A549 (cell line): Measurements from ENCODE around the gene EXT2. TPM values are rescaled to one million over a fixed set of nuclear protein-coding genes. Genes with fewer than 3 reads are reported as not detected.

Source experiments
- ATAC-seq, 2 experiments: fragments of 200-7000 bp in 1 of 2; fragments of >200 bp in 1 of 2; cut with Nextera tagmentation in 1 of 2; cut with Tn5 transposase in 1 of 2; 3 replicates each; pipeline versions ENCODE4 v1.8.0 to v1.9.1; 2018 to 2020; ENCODE audit warnings: mild to moderate bottlenecking in 1 of 2, moderate library complexity in 1 of 2
- CTCF ChIA-PET: fragments of 300-600 bp; sonication (Branson Sonifier 250); formaldehyde crosslinking; extraction: SDS; loops from one replicate; lab custom pipeline; 2021; ENCODE audit warnings: antibody characterized with exemption, inconsistent platforms; lab: Yijun Ruan, JAX
- POLR2A ChIA-PET: fragments of 350-600 bp; formaldehyde crosslinking; extraction: SDS; loops from one replicate; lab custom pipeline; 2021; ENCODE audit warnings: antibody characterized with exemption, inconsistent platforms; lab: Yijun Ruan, JAX
- DNase-seq, 2 experiments: peaks; one replicate each; pipeline versions ENCODE4 v3.0.0 to v3.0.0-alpha.2; 2011 to 2016; ENCODE audit warnings: low read depth in 1 of 2, low spot score in 1 of 2
- FAIRE-seq: peaks from 2 replicates; lab custom pipeline; 2011; peaks lifted over from hg19 to GRCh38; lab: Jason Lieb, UNC
- H3K27ac ChIP-seq, 2 experiments: fragments of >200 bp; sonication (Bioruptor Twin); formaldehyde crosslinking; 3 replicates each; pipeline ENCODE4 v1.5.1; 2016 to 2017
- H3K4me1 ChIP-seq: fragments of >200 bp; sonication (Bioruptor Twin); formaldehyde crosslinking; 3 replicates; pipeline ENCODE4 v1.6.1; 2016
- H3K4me2 ChIP-seq: fragments of >200 bp; sonication (Bioruptor Twin); formaldehyde crosslinking; 3 replicates; pipeline ENCODE4 v1.6.1; 2016
- H3K4me3 ChIP-seq: fragments of >200 bp; sonication (Bioruptor Twin); formaldehyde crosslinking; 3 replicates; pipeline ENCODE4 v1.5.1; 2016
- H3K9me3 ChIP-seq: fragments of >200 bp; sonication (Bioruptor Twin); formaldehyde crosslinking; 3 replicates; pipeline ENCODE4 v1.6.1; 2016
- BHLHE40 ChIP-seq: IDR thresholded peaks from 2 replicates; pipeline ENCODE4 v1.6.1; 2012; ENCODE audit warnings: low read depth, low read length, inconsistent platforms
- CBX8 ChIP-seq: fragments of 200-600 bp; sonication (generic); IDR thresholded peaks from 2 replicates; pipeline ENCODE4 v1.6.1; 2016
- CEBPB ChIP-seq, 2 experiments: fragments of >200 bp in 1 of 2; sonication (Bioruptor Twin) in 1 of 2; formaldehyde crosslinking in 1 of 2; IDR thresholded peaks; 2 replicates each; pipeline ENCODE4 v1.6.1; 2012 to 2016
- CHD2 ChIP-seq: fragments of 150-350 bp; IDR thresholded peaks from 2 replicates; pipeline ENCODE4 v1.6.1; 2014; ENCODE audit warnings: low read length; ENCODE audit not compliant: partially characterized antibody
- CHD4 ChIP-seq: fragments of 200-600 bp; sonication (generic); IDR thresholded peaks from 2 replicates; pipeline ENCODE4 v1.6.1; 2016; ENCODE audit warnings: antibody characterized with exemption, mild to moderate bottlenecking, borderline replicate concordance
- ESRRA ChIP-seq: fragments of 150-350 bp; IDR thresholded peaks from 2 replicates; pipeline ENCODE4 v1.6.1; 2014; ENCODE audit warnings: mild to moderate bottlenecking, low read length, borderline replicate concordance
- FOSB ChIP-seq: fragments of 250-450 bp; sonication (Bioruptor Pico); IDR thresholded peaks from 2 replicates; pipeline ENCODE4 v1.5.0; 2020; ENCODE audit warnings: mild to moderate bottlenecking, moderate library complexity
- FOSL2 ChIP-seq, 2 experiments: fragments of 450-650 bp in 1 of 2; fragments of >200 bp in 1 of 2; sonication (Bioruptor Twin) in 1 of 2; formaldehyde crosslinking; IDR thresholded peaks; 2 replicates each; pipeline versions ENCODE4 v1.5.0 to v1.6.1; 2016 to 2020; ENCODE audit warnings: mild to moderate bottlenecking in 1 of 2, moderate library complexity in 1 of 2
- HDAC2 ChIP-seq: fragments of 200-600 bp; sonication (generic); IDR thresholded peaks from 2 replicates; pipeline ENCODE4 v1.6.1; 2016
- HOXA7 ChIP-seq: fragments of 250-450 bp; sonication (Bioruptor Pico); IDR thresholded peaks from 2 replicates; pipeline ENCODE4 v1.5.0; 2020; ENCODE audit warnings: mild to moderate bottlenecking, moderate library complexity
- HOXB13 ChIP-seq: fragments of 250-450 bp; sonication (Bioruptor Pico); IDR thresholded peaks from 2 replicates; pipeline ENCODE4 v1.5.0; 2020; ENCODE audit warnings: low read depth, mild to moderate bottlenecking, moderate library complexity
- HOXB5 ChIP-seq: fragments of 250-450 bp; sonication (Bioruptor Pico); IDR thresholded peaks from 2 replicates; pipeline ENCODE4 v1.5.0; 2020; ENCODE audit warnings: mild to moderate bottlenecking, moderate library complexity
- KDM1A ChIP-seq: fragments of 200-600 bp; sonication (generic); IDR thresholded peaks from 2 replicates; pipeline ENCODE4 v1.6.1; 2016; ENCODE audit warnings: low read depth, mild to moderate bottlenecking
- MAZ ChIP-seq: fragments of 150-350 bp; IDR thresholded peaks from 2 replicates; pipeline ENCODE4 v1.6.1; 2014; ENCODE audit warnings: antibody characterized with exemption, low read depth, low read length, borderline replicate concordance
- NFE2L2 ChIP-seq: fragments of 150-350 bp; conservative IDR thresholded peaks from 2 replicates; pipeline ENCODE4 v1.6.1; 2014; ENCODE audit warnings: low read length
- NPAS2 ChIP-seq: fragments of 250-450 bp; sonication (Bioruptor Pico); IDR thresholded peaks from 2 replicates; pipeline ENCODE4 v1.8.0; 2022; ENCODE audit warnings: mild to moderate bottlenecking, moderate library complexity, borderline replicate concordance
- POLR2AphosphoS2 ChIP-seq: conservative IDR thresholded peaks from 2 replicates; pipeline ENCODE4 v1.6.1; 2012; ENCODE audit warnings: low read length, improper control_type of control experiment, inconsistent platforms
- RAD21 ChIP-seq, 2 experiments: fragments of >200 bp in 1 of 2; sonication (Bioruptor Twin) in 1 of 2; formaldehyde crosslinking in 1 of 2; IDR thresholded peaks in 1 of 2; conservative IDR thresholded peaks in 1 of 2; 2 replicates in 1 of 2; 3 replicates in 1 of 2; pipeline ENCODE4 v1.6.1; 2012 to 2018; ENCODE audit warnings: inconsistent platforms in 1 of 2
- RARB ChIP-seq: fragments of 250-450 bp; sonication (Bioruptor Pico); IDR thresholded peaks from 2 replicates; pipeline ENCODE4 v1.8.0; 2021; ENCODE audit warnings: mild to moderate bottlenecking, moderate library complexity
- RCOR1 ChIP-seq: fragments of 150-350 bp; IDR thresholded peaks from 2 replicates; pipeline ENCODE4 v1.6.1; 2014; ENCODE audit warnings: antibody characterized with exemption, low read length, low read depth
- RFX5 ChIP-seq: fragments of 450-650 bp; IDR thresholded peaks from 2 replicates; pipeline ENCODE4 v1.7.1; 2014; ENCODE audit warnings: antibody characterized with exemption, mild to moderate bottlenecking, moderate library complexity
- RNF2 ChIP-seq: fragments of 200-600 bp; sonication (generic); IDR thresholded peaks from 2 replicates; pipeline ENCODE4 v1.6.1; 2016; ENCODE audit warnings: low read depth, mild to moderate bottlenecking, antibody characterized with exemption, moderate library complexity, borderline replicate concordance
- SMC3 ChIP-seq: fragments of >200 bp; sonication (Bioruptor Twin); formaldehyde crosslinking; IDR thresholded peaks from 3 replicates; pipeline ENCODE4 v1.6.1; 2018; ENCODE audit warnings: inconsistent platforms
- TP53 ChIP-seq: fragments of 250-450 bp; sonication (Bioruptor Pico); IDR thresholded peaks from 2 replicates; pipeline ENCODE4 v1.5.0; 2021; ENCODE audit warnings: mild to moderate bottlenecking, moderate library complexity
- ZFP36 ChIP-seq: fragments of 450-650 bp; IDR thresholded peaks from 2 replicates; pipeline ENCODE4 v1.6.1; 2014; ENCODE audit warnings: borderline replicate concordance; ENCODE audit not compliant: partially characterized antibody
- WGBS: methylation state at CpG from one replicate; pipeline ENCODE4 v1.1.6; 2017; ENCODE audit errors: missing lambda C conversion rate; 5-methylcytosine and 5-hydroxymethylcytosine counted together
- polyA plus RNA-seq, 4 experiments: library from polyadenylated mRNA; depleted of rRNA in 3 of 4; stranded (reverse); fragments of >200 nt; fragmentation: RNase III in 1 of 4; extraction: RNeasy Plus Mini Kit Qiagen cat#74134 plus additional on column Dnase treatment in 1 of 4; gene quantifications; 2 replicates in 3 of 4; 3 replicates in 1 of 4; pipeline ENCODE4 v1.2.3, GENCODE V29; 2011 to 2017
- TF ChIP-seq, protein P1 (sequence below): fragments of 200-600 bp; sonication (generic); IDR thresholded peaks from 2 replicates; pipeline ENCODE4 v1.6.1; 2016; ENCODE audit warnings: antibody characterized with exemption, mild to moderate bottlenecking, moderate library complexity
- TF ChIP-seq, protein P2 (sequence below): fragments of 250-450 bp; sonication (Bioruptor Pico); IDR thresholded peaks from 2 replicates; pipeline ENCODE4 v1.5.0; 2020; ENCODE audit warnings: low read depth, mild to moderate bottlenecking, moderate library complexity

EXT2 gene
- polyA plus RNA-seq, 2 of the 4 experiments (the other 2 are of a cell fraction) = 56.5 to 77.3 TPM

DNA sequence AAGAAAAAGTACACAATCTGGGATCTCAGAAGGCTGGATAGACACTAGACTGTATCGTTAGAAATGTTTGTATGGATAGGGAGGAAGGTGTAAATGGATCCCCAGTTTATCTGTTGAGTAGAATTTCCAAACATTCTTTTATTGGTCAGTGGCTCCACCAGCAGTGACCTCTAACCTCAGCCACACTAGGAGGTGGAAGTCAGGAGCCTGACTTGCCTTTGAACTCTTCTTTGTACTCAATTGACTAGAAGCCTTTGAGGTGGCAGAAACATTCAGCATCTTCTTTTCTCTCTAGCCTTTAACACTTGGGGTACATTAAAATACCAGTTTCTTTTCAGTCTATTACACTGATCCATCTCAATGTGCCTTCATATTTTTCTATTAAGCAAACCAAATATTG is 39.1 kb downstream of the EXT2 start:
- no peak for TF ChIP-seq HOXB5 (CRISPR knock-in tag)
- TF ChIP-seq CHD4 = no peak
- TF ChIP-seq FOSB (CRISPR knock-in tag) = no peak
- TF ChIP-seq NFE2L2 = no peak
- no peak for TF ChIP-seq POLR2AphosphoS2
- no peak for TF ChIP-seq SMC3
- no peak for TF ChIP-seq CHD2
- TF ChIP-seq, protein P1, sequence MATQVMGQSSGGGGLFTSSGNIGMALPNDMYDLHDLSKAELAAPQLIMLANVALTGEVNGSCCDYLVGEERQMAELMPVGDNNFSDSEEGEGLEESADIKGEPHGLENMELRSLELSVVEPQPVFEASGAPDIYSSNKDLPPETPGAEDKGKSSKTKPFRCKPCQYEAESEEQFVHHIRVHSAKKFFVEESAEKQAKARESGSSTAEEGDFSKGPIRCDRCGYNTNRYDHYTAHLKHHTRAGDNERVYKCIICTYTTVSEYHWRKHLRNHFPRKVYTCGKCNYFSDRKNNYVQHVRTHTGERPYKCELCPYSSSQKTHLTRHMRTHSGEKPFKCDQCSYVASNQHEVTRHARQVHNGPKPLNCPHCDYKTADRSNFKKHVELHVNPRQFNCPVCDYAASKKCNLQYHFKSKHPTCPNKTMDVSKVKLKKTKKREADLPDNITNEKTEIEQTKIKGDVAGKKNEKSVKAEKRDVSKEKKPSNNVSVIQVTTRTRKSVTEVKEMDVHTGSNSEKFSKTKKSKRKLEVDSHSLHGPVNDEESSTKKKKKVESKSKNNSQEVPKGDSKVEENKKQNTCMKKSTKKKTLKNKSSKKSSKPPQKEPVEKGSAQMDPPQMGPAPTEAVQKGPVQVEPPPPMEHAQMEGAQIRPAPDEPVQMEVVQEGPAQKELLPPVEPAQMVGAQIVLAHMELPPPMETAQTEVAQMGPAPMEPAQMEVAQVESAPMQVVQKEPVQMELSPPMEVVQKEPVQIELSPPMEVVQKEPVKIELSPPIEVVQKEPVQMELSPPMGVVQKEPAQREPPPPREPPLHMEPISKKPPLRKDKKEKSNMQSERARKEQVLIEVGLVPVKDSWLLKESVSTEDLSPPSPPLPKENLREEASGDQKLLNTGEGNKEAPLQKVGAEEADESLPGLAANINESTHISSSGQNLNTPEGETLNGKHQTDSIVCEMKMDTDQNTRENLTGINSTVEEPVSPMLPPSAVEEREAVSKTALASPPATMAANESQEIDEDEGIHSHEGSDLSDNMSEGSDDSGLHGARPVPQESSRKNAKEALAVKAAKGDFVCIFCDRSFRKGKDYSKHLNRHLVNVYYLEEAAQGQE = no peak
- TF ChIP-seq RARB = no peak
- TF ChIP-seq, protein P2, sequence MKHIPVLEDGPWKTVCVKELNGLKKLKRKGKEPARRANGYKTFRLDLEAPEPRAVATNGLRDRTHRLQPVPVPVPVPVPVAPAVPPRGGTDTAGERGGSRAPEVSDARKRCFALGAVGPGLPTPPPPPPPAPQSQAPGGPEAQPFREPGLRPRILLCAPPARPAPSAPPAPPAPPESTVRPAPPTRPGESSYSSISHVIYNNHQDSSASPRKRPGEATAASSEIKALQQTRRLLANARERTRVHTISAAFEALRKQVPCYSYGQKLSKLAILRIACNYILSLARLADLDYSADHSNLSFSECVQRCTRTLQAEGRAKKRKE (CRISPR knock-in tag) = no peak
- no peak for TF ChIP-seq MAZ
- no peak for TF ChIP-seq ESRRA
- TF ChIP-seq NPAS2 (CRISPR knock-in tag) = no peak
- no peak for TF ChIP-seq RNF2
- no peak for TF ChIP-seq FOSL2 (IDR thresholded peaks at IDR 0.05)
- TF ChIP-seq FOSL2 (CRISPR knock-in tag; IDR thresholded peaks at IDR 0.05) = no peak
- ChIA-PET POLR2A (no interaction called here), CTCF (interaction anchor here (0.8 to 3.7 kb wide), 15 partner anchors 9 to 480 kb away, joined by 3 to 25 read pairs (median 5); no protein-coding TSS in a partner anchor)
- FAIRE-seq (no peak), DNase-seq (no peak), ATAC-seq (no peak)
- Histone ChIP-seq H3K27ac (no peak overlapping the region), H3K4me2 (no peak overlapping the region), H3K4me3 (no peak overlapping the region), H3K9me3 (no peaks in the 10 kb centered on the region), H3K4me1 (0 out of 3 replicates have a peak, but pooled peaks cover 4% of the 10 kb centered on the region)
- WGBS = 96% methylated on average over 1 of the region's 1 CpG

DNA sequence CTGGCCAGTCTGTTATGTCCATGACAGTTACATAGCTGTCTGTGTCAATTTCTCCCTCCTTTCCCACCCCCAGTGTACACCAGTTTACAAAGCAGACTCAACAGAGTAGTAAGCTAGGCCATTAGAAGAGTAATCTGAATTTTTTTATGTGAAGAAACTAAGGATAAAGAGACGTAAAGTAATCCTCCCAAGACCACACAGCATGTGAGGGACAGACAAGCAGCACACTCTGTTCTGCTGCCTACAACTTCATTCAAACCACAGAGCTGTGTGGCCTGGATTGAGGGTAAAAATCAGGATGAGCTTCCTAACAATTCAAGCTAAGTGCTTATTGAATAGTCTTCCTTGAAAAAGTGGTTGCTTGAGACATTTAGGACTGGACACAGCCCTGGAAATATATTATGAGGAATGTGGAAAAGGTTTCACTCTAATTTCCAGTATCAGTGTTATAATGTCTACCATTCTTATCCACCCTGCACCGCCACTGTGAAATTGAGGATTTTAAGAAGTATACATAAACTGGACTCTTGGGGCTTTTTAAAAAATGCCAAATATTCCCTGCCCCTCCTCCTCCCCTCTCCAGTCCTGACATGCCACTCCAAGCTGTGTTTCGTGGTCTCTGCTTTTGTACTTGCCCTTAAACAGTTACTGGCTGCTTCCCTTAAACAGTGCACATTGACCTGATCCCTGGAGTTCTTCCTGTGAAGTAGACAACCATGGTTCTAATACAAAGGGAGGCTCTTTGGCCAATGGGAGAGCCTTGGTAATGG is 40.9 kb downstream of the EXT2 start:
- Histone ChIP-seq H3K27ac (no peak overlapping the region), H3K4me3 (no peak overlapping the region)
- TF ChIP-seq FOSB (CRISPR knock-in tag) (no peak), NFE2L2 (no peak), SMC3 (no peak), RFX5 (no peak), HOXB13 (CRISPR knock-in tag) (no peak), BHLHE40 (no peak), KDM1A (no peak), HOXB5 (CRISPR knock-in tag) (no peak), MAZ (no peak), POLR2AphosphoS2 (no peak), HDAC2 (no peak), HOXA7 (no peak), RAD21 (conservative IDR thresholded peaks at IDR 0.05 in 1 of 2, IDR thresholded peaks at IDR 0.05 in 1 of 2) (no peak), RCOR1 (no peak), CBX8 (no peak), ZFP36 (no peak), RARB (no peak), TP53 (no peak), CEBPB (IDR thresholded peaks at IDR 0.05) (no peak)
- TF ChIP-seq, protein P1 = no peak
- TF ChIP-seq, all 56 proteins: peak for 0
- ChIA-PET CTCF (interaction anchor here (1.2 to 3.1 kb wide), 4 partner anchors 10 to 403 kb away, joined by 4 to 15 read pairs (median 6); no protein-coding TSS in a partner anchor), POLR2A (no interaction called here)
- WGBS = 91% methylated on average over 3 of the region's 3 CpGs
- Histone ChIP-seq H3K9me3 (no peaks in the 10 kb centered on the region), H3K4me2 (no peak overlapping the region), H3K4me1 (peaks cover 4% of the 10 kb centered on the region; the same call in 1 of the 3 replicates)
- FAIRE-seq = no peak
- no peak for DNase-seq
- no peak for ATAC-seq
